ENCODE measurements around the gene MRPS21. TPM values are rescaled to one million over a fixed set of nuclear protein-coding genes. Genes with fewer than 3 reads are reported as not detected.
"Not testable (repeated sequence)": the region's sequence is repeated elsewhere in the genome, so short reads cannot be mapped to it uniquely, and the experiment has no call there.

Gene MRPS21
- polyA plus RNA-seq, 4 donors: 50.9 to 80.5 (median 67.9) TPM

DNA sequence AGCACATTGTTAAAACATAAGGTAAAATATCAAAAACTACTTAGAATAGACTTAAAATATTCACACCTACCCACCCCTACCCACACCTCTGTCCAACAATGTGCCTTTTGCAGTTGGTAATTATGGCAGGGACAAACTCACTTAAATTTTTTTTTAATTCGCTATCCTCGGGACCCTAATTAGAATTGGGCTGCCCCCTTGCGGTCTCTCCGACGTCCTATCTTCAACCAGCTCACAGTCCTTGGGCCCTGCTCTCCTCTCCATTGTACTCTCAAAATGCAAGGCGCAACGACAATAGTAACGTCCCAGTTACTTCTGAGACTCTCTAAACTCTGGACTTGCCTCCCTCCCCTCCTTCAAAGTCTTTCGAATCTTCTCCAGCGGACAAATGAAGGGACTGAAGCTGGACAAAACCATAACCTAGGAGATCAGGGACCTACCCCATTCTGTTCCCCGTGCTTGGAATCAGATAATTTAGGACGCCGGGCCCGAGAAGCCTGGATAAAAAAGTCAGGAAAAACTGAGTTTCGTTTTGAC lies 12.4 kb upstream of the MRPS21 start:
- DNase-seq (ENCODE audit: low read depth in 4 of 4, low spot score in 3 of 4): peak in 1 of 4 donors; percentile 36

- peak; percentile 90 to 96 (median 92) for DNase-seq (ENCODE audit: low read depth in 4 of 4, low spot score in 3 of 4)
Measured at GRCh38 chr1:150281758-150282557, 11.7 kb upstream of the MRPS21 start, which contains the start of gene CIART. Gene CIART (plus strand): TSS chr1:150282554. CDS start chr1:150283268, 714 bp downstream.

- DNase-seq (ENCODE audit: low read depth in 4 of 4, low spot score in 3 of 4): no peak
Measured at GRCh38 chr1:150282558-150282958, 11.1 kb upstream of the MRPS21 start.

- DNase-seq (ENCODE audit: low read depth in 4 of 4, low spot score in 3 of 4): no peak
Measured at GRCh38 chr1:150283260-150283659, 10.4 kb upstream of the MRPS21 start.

GRCh38 chr1:150288382-150288781 lies 5.3 kb upstream of the MRPS21 start:
- DNase-seq (ENCODE audit: low read depth in 4 of 4, low spot score in 3 of 4): no peak

DNA sequence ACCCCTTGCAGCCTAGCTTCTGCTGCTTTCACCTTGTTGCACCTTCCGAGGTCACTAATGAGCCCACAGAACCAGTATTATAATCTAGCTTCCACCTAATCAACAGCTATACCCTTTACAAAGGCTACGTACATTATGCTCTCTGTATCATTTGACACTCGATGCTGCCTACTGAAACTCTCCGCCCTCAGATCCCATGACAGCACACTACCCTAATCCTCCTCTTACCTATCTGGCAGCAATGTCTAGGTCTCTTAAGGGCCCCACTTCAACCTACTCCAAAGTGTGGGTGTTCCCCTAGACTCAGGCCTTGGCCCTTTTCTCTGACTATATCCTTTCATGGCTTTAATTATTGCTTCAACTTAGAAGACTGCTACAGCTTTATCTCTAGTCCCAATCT lies 4.8 kb upstream of the MRPS21 start:
- DNase-seq (ENCODE audit: low read depth in 4 of 4, low spot score in 3 of 4): no peak

DNA sequence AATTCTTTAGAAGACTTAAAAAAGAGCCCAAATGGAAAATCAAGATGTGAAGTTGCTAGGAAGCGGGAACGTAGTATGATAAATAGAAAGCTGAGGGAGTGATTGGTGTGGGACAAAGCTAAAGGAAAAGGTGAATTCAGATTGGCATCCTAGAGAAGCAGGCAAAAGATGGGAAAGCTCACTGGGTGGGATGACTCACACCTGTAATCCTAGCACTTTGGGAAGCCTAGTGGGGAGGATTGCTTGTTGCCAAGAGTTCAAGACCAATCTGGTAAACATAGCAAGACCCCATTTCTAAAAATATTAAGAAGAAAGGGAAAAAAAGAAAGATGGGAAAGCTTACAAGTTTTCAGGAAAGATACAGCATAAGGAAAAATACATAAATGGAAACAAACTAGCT lies 1.8 kb downstream of the MRPS21 start:
- no peak for DNase-seq (ENCODE audit: low read depth in 4 of 4, low spot score in 3 of 4)

- no peak for DNase-seq (ENCODE audit: low read depth in 4 of 4, low spot score in 3 of 4)
Measured at GRCh38 chr1:150299716-150300115, 6.1 kb downstream of the MRPS21 start.

DNA sequence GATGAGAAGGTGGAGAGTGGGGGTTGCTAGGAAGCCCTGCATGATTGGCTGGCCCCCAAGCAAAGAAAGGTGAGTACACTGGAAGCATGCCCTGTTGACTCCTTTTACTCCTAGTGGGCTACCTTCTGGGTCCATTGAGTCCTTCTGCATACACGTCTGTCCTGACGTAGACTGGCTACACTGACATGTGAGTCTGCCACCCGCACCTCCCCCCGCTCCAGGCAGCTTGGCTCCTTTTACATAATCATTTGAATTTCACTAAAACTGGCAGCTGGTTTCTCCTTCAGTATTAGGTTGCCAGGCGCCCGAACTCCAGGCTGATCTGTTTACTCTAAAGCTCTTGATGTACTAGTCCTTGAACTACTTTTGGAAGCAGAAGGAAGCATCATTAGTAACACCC lies 8.7 kb downstream of the MRPS21 start:
- DNase-seq (ENCODE audit: low read depth in 4 of 4, low spot score in 3 of 4): no peak

- DNase-seq (ENCODE audit: low read depth in 4 of 4, low spot score in 3 of 4): no peak
Measured at GRCh38 chr1:150302902-150303301, 9.2 kb downstream of the MRPS21 start.

GRCh38 chr1:150308585-150308984 lies 14.9 kb downstream of the MRPS21 start:
- DNase-seq (ENCODE audit: low read depth in 4 of 4, low spot score in 3 of 4): not testable (repeated sequence)

DNA sequence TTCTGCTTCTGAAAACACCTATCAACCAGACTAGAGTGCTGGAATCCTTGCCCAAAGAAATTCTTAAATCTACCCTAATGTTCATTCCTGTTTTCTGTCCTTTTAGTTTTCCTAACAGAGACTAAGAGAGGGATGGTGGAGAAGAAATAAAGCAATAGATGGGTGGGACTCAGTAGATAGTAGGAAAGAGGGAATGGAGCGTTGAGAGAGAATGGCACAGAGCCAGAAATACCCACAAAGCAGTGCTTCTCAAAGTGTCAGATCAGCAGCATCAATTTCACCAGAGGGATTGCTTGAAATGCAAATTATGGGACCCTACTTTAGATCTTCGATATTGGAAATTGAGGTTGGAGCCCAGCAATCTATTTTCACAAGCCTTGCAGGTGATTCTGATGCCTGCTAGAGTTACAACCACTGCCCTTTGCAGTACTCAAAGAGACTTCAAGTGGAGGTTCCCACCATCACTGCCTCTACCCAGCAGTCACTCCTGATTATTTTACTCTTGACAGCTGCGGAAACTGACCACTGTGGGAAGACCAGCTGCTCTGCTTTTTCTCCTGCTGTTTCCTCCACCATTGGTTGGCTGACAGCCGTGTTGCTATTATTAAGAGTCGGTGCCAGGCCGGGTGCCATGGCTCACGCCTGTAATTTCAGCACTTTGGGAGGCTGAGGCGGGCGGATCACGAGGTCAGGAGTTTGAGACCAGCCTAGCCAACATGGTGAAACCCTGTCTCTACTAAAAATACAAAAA lies 16.3 kb downstream of the MRPS21 start:
- no peak for DNase-seq (ENCODE audit: low read depth in 4 of 4, low spot score in 3 of 4)

DNA sequence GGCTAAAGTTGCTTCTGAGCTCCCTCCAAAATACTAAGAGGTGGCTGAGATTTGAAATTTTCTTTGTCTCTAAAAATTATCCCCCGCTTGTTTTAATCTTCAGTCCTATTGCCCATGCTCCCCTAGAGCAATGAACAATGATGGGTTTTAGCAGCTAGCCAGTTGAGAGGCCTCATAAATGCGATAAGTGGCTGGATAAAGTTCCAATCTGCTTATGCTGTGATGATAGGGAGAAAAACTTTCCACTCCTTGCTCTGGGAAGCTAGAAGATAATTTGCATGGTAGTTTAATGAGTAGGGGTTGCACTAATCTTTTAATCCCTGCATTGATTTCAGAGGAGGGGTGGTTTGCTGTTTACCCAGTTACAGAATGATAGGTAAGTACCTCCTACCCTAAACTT lies 18.1 kb downstream of the MRPS21 start:
- no peak for DNase-seq (ENCODE audit: low read depth in 4 of 4, low spot score in 3 of 4)

GRCh38 chr1:150314691-150315090 lies 21.0 kb downstream of the MRPS21 start:
- not testable (repeated sequence) for DNase-seq (ENCODE audit: low read depth in 4 of 4, low spot score in 3 of 4)

DNA sequence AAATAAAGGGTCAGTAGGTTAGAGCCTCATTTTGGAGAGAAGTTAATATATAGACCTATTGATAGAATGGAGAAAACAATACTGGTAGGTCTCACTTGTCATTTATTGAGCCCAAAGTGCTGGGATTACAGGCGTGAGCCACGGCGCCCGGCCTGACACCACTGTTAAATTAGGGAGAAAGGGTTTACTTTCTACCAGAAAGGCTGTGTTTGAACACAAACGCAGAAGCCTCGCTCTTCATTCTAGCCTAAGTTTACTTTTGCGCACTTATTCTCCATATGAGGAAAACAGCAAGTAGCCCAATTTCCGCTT lies 27.0 kb downstream of the MRPS21 start:
- DNase-seq (ENCODE audit: low read depth in 4 of 4, low spot score in 3 of 4): no peak

DNA sequence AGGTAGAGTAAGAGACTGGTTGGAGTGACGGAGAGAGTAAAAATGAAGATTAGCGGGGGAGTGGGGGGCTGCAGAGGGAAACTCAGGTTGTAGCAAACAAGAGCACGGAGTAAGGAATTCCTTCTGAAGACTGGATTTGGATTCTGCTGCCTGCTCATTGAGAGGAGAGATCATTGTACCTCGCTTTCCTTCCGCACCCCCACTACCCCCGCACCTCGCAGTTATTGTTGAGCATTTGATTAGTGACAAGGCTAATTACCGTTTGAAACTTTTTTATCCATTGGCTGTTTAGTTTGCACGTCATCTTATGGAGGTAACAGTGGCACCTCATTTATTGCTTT lies 28.1 kb downstream of the MRPS21 start:
- no peak for DNase-seq (ENCODE audit: low read depth in 4 of 4, low spot score in 3 of 4)

DNA sequence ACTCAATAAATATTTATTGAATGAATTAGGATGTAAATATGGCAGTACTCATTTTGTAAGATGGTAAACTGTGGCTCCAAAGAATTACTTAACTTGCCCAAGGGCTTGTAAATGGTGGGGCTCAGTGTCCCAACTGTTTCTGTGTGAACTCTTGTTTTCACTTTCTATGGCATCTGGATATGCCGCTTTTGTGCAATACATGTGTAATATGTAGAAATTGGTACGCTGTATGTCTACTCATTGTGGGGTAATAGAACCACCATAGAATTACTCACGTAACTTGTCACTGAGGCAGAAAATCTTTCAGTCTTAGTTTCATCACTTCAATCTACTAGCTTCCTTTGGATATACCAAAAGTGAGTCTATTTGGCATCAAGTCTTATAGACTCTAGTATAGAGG lies 28.6 kb downstream of the MRPS21 start:
- no peak for DNase-seq (ENCODE audit: low read depth in 4 of 4, low spot score in 3 of 4)

DNA sequence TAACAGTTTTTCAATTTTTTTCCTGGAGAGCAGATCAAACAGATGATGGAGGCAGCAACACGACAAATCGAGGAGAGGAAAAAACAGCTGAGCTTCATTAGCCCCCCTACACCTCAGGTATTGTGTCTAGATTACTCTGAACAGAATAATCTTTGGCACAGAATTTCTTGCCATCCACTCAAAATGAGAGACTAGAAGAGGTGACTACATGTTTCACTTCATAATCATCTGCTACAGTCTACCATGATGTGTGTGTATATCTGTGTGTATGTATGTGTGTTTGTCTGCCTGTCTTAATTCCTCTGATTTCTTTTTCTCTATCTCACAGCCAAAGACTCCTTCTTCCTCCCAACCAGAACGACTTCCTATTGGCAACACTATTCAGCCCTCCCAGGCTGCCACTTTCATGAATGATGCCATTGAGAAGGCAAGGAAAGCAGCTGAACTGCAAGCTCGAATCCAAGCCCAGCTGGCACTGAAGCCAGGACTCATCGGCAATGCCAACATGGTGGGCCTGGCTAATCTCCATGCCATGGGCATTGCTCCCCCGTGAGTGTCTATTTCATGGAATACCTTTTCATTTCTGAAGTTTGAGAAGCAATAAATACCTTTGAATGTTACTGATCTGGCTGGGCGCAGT lies 39.1 kb downstream of the MRPS21 start:
- no peak for DNase-seq (ENCODE audit: low read depth in 4 of 4, low spot score in 3 of 4)

GRCh38 chr1:150346316-150346715 lies 52.7 kb downstream of the MRPS21 start:
- no peak for DNase-seq (ENCODE audit: low read depth in 4 of 4, low spot score in 3 of 4)

- no peak for DNase-seq (ENCODE audit: low read depth in 4 of 4, low spot score in 3 of 4)
Measured at GRCh38 chr1:150352866-150353265, 59.2 kb downstream of the MRPS21 start.

Data from left renal pelvis (tissue), 4 donors.